HG03064 (cell line): ENCODE measurements around the gene LRMDA.

Experiments used
- ATAC-seq: cut with Tn5 transposase; IDR thresholded peaks from one replicate; pipeline ENCODE4 v1.9.1; 2021; ENCODE audit warnings: low read depth; ENCODE audit not compliant: unreplicated experiment

Gene LRMDA

DNA sequence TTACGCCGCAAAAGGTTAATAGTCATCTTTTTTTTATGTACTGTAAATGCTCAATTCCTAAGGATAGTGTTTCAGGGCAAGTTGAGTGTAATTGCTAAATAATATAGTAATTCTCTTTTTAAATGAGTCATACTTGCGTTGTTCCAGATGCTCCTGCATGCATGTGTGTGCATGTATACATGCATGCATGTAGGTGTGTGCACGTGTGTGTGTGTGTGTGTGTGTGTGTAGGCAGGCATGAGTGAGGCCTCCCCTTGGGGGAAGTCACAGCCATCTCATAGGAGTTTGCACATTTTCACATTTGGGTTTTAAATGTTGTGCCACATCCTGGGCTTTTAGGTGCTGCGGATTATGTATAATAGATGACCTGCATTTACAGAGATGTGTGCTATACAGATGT is 1110.4 kb downstream of the LRMDA start:
- ATAC-seq, result no peak

DNA sequence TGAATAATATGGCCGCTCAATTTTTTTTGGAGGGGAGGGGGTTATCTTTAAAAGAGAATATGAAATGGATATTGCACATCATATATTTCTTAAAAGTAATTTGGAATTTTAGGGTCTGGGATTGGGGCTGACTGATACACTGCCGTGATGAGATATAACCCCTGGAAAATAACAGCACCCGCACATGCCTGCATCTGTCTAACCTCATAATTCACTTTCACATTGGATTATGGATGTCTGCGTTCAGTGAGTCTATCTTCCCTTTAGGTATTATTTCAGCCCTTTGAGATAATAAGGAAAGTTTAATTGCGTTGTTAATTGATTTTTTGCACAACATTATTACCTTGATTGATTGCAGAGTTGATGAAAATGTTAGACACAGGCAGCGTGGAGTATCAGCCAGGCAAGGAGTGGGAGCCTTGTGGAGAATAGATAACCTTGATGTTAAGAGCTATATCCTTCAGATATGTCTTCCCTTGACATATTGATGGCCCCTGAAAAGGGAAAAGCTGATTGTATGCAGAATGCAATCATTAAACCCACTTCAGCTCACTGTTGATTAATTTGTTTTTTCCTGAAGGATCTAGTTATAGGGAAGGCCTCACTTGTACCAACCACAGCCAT is 1111.0 kb downstream of the LRMDA start:
- no peak for ATAC-seq

DNA sequence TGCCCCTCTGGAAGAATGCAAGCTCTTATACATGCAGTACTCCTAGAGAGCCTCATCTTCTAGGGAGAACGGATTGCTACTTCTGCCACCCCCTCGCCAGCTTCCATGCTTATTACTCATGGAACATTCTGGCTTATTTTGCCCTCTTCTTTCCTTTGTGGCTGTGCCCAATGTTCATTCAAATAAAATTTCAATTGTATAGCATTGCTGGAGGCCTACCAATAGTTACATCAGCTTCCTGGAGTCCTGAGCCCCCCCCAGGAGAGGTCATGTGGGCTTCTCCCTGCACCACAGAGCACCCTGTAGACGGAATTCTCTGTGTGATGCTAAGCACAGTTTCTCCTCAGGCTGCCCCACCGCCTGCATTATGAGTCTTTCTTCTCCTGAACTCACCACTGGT is 1112.2 kb downstream of the LRMDA start:
- ATAC-seq, result no peak

DNA sequence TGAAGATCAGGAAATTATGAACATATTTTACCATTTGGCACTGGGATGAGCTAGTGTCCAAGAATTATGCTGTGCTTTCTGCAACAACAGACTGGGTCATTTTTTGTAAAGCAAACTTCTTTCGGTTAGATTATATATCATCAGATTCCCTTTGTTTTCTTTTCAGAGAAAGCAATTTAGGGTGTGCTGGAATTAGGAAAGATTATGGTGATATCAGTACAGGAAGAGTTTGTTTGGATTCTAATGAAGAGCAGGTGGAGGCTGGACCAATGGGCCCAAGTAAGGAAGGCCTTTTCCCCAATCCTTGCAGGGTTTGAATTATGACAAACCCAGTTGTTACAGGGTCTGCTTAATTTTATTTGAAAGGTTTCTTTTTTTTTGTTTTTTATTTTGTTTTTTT is 1113.4 kb downstream of the LRMDA start:
- ATAC-seq, result no peak

DNA sequence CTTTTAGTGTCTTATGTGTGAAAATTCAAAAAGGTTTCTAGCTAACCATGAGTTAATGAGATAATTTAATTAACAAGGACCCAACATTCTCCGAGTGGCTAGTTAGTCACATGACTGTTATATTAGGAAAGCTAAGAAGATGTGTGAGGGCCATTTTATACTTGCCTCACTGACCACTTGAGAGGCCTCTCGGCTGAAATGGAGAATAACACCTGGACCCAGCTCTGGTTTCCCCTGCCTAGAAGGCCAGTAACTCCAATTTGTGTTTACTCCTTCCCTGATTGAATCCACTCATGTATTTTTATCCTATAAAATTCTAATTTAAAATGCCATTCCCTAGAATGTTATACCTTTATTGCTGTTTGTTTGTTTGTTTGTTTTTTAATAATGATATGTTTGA is 1115.0 kb downstream of the LRMDA start:
- no peak for ATAC-seq

DNA sequence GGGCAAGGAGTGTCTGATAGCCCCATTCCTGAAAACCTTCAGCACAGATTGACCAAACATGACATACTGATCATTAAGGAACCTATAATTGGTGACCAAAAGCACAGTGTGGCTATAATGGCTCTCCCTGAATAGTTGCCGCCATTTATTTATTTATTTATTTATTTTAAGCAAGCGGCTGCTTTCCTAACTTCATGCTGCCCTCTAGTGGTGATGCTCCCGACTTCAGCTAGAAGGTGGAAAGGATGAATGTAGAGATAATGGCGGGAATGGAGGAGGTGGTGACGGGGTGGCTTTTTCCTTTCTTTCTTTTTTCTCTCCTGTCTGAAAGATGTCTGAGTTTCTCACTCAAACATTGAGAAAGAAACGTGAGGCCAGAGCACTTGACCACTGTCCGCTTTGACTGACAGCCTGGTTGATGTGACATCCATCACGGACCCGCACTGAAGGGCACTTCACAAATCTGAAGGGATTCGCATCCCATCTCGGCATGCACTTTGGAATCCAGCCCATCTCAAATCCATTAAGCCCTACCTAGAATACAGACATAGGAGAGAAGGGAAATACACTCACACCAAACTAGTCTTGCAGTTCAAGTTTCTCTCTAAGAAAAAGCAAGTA is 1116.0 kb downstream of the LRMDA start:
- no peak for ATAC-seq

DNA sequence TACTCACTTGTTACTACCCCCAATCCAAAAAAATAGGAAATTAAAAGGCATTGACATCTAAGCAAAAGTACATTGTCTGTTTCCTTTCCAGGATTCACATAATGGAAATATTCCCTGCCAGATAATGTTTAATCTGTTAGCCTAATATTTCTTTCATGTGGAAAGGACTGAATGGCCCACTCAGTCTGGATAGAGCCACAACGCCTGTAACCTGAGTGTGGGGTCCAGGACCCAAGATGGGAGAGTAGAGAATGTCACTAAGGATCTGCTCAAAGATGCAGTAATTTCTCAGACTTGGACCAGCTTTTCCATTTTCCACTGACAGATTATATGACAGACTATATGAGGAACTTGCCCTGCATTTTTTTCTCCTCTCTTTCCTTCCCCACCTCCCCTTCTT is 1117.3 kb downstream of the LRMDA start:
- no peak for ATAC-seq

DNA sequence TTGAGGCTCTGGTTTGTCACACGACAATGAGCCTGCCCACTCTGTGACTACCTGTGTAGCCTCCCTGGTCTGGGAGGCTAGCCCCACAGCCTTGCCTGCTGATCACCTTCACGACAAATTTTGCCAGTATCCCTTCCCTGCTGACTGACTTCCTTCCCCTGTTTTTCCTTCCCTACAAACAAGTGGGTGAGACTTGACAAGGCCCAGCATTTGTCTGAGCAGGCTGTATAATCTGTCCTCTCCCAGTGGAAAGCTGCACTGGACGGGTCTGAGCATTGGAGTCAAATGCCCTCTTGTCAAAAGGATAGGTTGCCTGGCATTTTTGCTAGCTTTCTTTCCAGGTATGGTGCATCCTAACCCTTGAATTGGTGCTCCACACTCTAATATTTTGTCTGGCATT is 1117.7 kb downstream of the LRMDA start:
- ATAC-seq, result no peak

DNA sequence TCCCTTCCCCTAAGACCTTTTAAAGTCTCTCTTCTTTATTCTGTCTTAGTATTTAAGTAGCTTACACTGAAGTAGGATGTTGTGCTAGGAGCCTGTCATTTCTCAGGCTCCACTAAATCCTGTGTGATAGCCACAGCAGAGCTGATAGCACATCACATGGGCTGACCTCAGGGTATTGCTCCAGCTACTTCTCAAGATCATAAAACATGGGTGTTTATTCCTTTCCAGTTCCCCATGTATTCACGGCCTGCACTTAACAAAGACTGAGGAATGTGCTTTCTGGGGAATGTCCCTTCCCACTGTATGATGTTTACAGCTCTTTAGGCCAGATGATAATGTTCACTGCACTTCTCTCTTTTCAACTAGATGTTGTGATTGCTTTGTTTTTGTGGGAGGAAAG is 1119.4 kb downstream of the LRMDA start:
- no peak for ATAC-seq

DNA sequence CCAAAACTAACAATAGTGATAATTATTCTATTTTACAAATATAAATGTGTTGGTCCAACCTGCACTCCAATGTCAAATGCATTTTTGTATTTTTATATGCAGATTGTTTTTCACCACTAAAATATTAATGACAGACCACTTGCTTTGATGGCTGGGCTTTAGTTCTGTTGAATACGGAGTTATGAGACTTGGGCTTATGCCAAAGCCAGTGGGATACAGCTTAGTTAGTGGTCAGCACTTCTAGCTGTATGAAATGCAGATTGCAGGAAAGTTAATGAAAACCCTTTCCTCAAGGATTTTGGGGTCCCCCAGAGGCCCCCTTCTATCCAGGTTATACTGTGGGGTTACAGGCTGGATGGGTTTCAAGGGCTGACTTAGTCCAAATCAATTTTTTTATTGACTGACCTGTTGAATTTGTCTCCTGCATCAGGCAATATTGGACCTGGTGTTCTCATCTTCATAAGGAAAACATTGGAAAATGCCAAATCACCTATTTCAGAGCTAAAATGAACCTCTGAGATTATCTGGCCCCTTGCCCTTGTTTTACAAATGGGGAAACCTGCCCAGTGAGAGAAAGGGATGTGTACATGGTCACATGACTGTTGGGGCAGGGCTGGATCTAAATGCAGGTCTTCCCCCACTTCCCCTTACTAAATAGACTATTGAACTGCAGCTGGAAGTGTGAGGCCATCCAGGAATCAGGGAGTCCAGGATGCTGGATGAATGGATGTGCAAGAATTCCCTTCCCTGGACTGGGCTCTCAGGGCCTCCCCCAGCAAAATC is 1120.9 kb downstream of the LRMDA start:
- no peak for ATAC-seq

DNA sequence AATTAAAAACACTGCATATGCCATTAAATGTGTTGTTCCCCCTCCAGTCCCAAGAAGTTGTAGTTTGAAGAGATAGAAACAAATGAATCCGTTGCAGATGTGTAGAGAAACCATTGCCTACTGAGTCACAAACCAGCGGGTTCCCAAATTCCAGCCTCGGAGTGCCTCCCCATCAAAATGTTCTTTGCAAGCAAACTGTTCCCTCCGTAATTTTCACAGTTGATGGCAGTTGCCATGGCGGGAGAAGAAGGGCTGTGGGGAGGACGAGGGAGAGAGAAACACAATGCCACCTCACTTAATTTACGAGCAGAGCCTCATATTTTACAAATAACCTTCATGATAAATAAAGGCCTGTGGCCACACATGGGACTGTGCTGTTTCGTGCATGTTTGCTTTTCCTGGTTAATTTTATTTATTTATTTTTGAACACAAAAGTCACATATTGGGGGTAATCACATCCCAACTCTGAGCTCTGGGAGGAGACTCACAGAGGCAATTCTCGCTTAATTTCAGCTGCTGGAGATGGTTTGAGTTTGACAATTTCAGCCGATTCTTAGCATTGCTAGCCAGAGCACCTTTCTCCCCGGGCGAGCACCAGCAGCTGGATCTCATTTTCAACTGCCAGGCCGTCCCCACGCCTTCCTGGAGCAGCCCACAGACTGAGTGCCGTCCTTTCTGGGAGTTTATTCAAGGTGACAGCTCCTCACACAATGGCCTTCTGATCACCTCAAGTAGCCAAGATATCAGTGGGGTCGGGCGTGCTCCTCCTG is 1122.0 kb downstream of the LRMDA start:
- ATAC-seq, result no peak

DNA sequence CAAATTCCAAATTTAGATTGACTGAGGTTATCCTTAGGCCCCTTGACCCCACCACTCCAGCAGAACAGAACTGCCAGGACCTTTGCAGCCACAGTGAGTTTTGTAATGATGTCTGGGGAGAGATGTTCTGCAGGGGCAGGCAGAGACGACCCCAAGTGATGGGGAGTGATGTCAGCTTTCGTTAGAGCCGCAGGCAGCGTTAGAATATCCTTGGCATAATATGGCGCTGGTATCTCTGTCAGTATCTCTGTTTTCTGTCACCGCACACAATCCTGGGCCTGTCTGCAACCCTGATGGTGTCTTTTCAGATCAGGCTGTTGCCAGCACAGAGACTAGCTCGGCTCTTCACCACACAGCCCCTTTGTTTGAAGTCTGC is 1122.6 kb downstream of the LRMDA start:
- ATAC-seq, result no peak

DNA sequence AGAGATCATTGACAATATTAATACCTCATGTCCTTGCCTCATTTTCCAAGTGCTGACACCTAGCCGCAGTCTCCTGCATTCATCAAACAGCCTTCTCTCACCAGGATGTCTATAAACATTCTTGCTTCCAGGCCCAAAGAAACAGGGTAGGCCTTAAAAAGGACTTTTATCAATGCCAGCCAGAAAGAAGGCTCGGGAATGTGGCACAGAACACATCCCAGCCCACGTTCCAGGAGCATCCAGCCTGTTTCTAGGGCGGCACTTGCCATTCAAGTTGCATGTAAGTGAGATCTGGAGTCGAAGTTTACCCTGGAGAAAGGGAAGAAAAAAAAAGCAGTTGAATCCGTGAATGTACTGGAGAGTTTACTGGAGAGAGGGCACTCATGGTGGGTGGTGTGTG is 1123.1 kb downstream of the LRMDA start:
- no peak for ATAC-seq

DNA sequence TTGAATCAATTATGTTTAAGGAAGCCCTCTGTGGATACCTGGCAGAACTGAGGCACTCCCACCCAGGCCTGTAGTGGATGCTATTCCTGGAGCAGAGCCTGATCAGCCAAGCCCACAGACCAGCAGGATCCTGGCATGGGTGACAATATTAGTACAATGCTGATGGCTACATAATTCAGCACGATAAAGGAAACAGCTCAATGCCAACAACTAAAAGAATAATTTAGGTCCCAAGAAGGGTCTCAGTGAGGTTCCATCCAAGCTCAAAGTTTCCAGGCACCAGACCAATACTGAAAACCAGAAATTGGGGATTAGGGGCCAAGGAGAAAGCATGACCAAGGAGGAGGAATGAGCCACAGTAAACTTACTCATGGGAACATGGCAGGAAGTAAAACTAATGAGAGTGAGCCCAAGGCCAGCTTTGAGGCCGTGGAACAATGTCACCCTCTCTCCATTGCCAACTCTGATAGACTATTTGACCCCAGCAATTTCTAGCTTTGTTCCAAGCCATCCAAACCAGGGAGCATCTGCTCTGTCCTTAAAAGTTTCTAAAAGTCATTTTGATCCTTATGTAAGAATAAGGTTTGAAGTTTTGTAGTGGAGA is 1123.7 kb downstream of the LRMDA start:
- no peak for ATAC-seq

DNA sequence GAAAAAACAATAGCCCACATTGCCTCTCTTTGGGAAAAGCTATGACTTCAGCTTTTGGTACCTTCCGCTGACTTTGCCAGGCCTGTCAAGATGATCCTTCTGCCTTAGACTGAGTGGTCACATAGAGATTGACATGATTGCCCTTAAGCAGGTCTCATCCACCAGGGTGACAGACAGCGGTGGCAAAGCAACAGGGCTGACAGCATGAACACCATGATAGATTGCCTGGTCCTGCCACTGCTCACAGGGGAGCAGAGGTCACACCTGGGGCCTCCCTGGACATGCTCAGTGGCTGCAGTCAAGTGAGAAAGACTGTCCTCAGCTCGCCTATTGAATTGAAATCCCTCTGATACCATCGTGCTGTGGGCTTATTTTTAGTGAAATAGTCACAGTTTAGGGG is 1125.9 kb downstream of the LRMDA start:
- ATAC-seq, result no peak

DNA sequence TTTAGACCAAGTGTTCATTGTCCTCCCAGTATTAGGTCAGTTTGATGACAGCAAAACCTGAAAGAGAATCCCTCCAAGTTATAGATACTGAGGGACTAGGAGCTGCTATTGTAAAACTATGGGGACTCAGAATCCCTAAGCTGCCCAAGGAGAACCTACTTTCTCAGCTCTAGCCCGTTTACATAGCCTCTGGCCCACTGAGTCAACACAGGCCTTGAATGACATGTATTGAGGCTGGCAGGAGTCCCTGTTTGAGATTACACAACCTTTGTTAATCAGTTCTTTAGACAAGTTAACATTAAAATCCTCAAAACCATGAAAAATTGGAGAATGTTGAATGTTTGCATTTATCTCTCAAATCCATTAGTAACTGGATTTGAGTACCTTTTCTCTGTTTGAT is 1127.2 kb downstream of the LRMDA start:
- no peak for ATAC-seq

DNA sequence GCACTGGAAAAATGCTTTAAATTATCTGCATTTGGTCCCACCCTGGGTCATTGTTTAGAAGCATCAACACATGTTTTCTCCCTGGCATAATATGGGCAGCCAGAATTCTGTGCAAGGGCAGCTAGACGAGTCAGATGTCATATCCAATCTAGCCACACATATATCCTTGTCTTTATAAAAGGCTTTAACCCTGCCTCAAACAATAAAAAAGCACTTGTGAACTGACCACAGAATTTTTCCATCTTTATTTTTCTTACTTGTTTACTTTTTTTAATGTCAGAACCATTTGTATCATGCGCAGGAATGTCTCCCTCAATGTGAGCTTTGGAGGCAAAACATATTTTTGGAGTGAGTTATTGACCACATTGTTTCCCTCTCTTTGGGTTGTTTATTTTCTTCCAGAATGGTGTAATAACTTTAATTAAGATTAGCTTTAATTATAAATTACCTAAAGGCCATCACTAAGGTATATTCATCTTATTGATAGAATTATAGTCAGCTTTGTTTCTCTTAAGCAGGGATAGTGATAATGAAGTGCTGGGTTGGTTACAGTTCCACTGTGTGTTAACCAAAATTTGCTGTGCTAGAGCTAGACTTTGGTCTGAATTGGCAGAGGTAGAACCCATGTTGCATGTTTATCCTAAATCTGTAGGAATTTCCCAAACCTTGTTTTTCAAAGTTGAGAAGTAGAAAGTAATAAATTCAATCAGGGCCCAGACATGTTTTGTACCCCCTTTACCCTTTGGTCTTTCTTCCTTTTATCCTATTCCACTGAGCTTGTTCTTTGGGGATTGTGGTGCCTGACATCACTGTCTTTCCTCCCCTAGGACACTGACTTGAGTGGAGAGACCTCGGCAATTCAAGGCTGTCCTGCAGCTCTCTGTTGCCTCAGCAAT is 1127.8 kb downstream of the LRMDA start:
- ATAC-seq, result no peak

DNA sequence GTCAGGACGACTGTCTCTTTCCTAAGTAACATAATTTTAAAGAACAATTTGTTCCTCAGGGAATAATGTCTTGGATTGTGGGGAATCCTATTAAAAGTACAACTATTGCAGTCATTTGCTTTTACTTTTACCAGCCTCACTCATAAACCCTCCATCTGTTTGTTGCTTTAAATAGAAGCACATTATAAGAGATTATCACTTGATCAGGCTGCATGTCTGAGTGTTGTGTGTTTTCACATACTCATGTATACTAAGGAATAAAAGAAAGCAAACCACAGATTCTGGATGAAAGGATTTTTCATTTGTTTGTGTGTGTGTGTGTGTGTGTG is 1128.4 kb downstream of the LRMDA start:
- no peak for ATAC-seq

DNA sequence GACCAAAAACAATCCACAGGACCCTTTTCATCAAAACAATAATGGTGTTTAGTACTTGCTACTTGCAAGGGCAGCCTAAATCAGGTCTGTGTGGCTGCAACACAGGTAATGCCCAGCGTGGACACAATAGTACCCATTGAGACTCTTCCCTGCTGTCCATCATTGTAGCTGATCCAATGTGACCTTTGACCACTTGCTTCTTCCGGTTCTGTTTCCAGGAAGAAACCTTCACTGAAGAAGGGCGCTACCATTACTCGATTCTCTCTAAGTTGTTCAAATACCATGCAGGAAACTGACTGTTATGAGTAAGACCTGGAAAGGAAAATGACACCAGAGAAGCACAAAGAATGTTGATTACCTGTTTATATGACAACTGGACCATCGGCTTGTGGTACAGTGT is 1128.9 kb downstream of the LRMDA start:
- no peak for ATAC-seq

DNA sequence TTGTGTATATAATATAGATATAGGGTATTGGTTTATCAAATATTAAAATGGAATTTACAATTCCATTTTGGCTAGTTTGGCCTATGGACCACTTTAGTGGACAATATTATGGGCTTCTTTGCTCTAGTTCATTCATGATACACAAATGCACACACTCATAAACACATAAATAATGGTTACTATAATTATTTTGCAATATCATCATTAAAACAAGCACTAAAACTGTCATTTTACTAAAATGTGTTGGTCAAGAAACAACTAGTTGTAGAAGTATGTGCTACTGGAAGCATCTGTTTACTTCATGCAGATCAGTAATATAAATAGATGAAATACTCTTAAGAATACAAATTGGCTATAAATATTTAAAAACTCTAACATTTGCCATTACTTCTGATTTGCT is 1131.9 kb downstream of the LRMDA start:
- ATAC-seq, result no peak
